ENCODE data around the gene CDHR2.

CDHR2 gene

GRCh38 chr5:176629317-176629852, 80.2 kb downstream of the CDHR2 start:
- no peak overlapping the region for H3K27ac ChIP-seq (ENCODE audit: low read depth, low read length)
- peaks cover 5% of the 10 kb centered on the region for H3K4me1 ChIP-seq (ENCODE audit: control insufficient read depth, low read depth, low read length)
- peak overlapping the region; percentile 68 for H3K9ac ChIP-seq (ENCODE audit: low read length)
- peak overlapping the region; percentile 42 for H3K56ac ChIP-seq (ENCODE audit: low read length)
- H3K23ac ChIP-seq (ENCODE audit: low read length), result no peak overlapping the region
- DNase-seq, result no peak
- peaks cover 8% of the 10 kb centered on the region for H3K27me3 ChIP-seq (ENCODE audit: insufficient read depth, low read length, poor library complexity)
- no peak overlapping the region for H3K4me3 ChIP-seq (ENCODE audit: low read length)
- H2BK120ac ChIP-seq (ENCODE audit: low read depth, low read length), result no peak overlapping the region
- peak overlapping the region; percentile 100 for H3K4me2 ChIP-seq (ENCODE audit: low read length)
- no peak overlapping the region for H2BK15ac ChIP-seq (replicated peaks; ENCODE audit: low read depth)
- no peak overlapping the region for H3K4ac ChIP-seq (ENCODE audit: low read depth, low read length)
- H3K79me2 ChIP-seq (ENCODE audit: control insufficient read depth, insufficient read depth, low read length), result no peaks in the 10 kb centered on the region
- H3K36me3 ChIP-seq (ENCODE audit: control insufficient read depth, insufficient read depth, low read length), result no peaks in the 10 kb centered on the region
- no peak overlapping the region for H4K8ac ChIP-seq (ENCODE audit: low read depth, low read length)
- H4K5ac ChIP-seq (ENCODE audit: low read length), result no peak overlapping the region
- H2BK5ac ChIP-seq (ENCODE audit: low read length), result no peak overlapping the region
- no peak overlapping the region for H2AK5ac ChIP-seq (ENCODE audit: low read length)
- H3K18ac ChIP-seq (ENCODE audit: low read length), result no peak overlapping the region
- no peaks in the 10 kb centered on the region for H3K79me1 ChIP-seq (ENCODE audit: low read length)
- WGBS (ENCODE audit: extremely low coverage, insufficient coverage, low lambda C conversion rate), result no CpG with 5 or more reads among the region's 34 CpGs

GRCh38 chr5:176629853-176630680, 80.9 kb downstream of the CDHR2 start, which contains the start of the genes EIF4E1B and SNCB:
TSS of gene EIF4E1B (plus strand) at chr5:176630675. CDS start at chr5:176642788, 12,113 bp downstream.
TSS of gene SNCB (minus strand) at chr5:176630534. CDS start at chr5:176629654, 880 bp downstream.
- Histone ChIP-seq H3K27me3 (ENCODE audit: insufficient read depth, low read length, poor library complexity) (peaks cover 8% of the 10 kb centered on the region), H3K27ac (ENCODE audit: low read depth, low read length) (no peak within 1 kb of the TSS), H3K56ac (ENCODE audit: low read length) (peak within 1 kb of the TSS; percentile 78), H2BK5ac (ENCODE audit: low read length) (no peak within 1 kb of the TSS), H2BK120ac (ENCODE audit: low read depth, low read length) (no peak within 1 kb of the TSS), H3K9ac (ENCODE audit: low read length) (peak within 1 kb of the TSS; percentile 68), H3K23ac (ENCODE audit: low read length) (no peak within 1 kb of the TSS), H3K4me1 (ENCODE audit: control insufficient read depth, low read depth, low read length) (peaks cover 5% of the 10 kb centered on the region), H3K4ac (ENCODE audit: low read depth, low read length) (no peak within 1 kb of the TSS), H3K79me1 (ENCODE audit: low read length) (no peaks in the 10 kb centered on the region), H2BK15ac (replicated peaks; ENCODE audit: low read depth) (no peak within 1 kb of the TSS), H3K36me3 (ENCODE audit: control insufficient read depth, insufficient read depth, low read length) (no peaks in the 10 kb centered on the region), H3K4me2 (ENCODE audit: low read length) (peak within 1 kb of the TSS; percentile 100), H3K18ac (ENCODE audit: low read length) (no peak within 1 kb of the TSS), H2AK5ac (ENCODE audit: low read length) (no peak within 1 kb of the TSS), H4K5ac (ENCODE audit: low read length) (no peak within 1 kb of the TSS), H3K79me2 (ENCODE audit: control insufficient read depth, insufficient read depth, low read length) (no peaks in the 10 kb centered on the region), H3K4me3 (ENCODE audit: low read length) (peak within 1 kb of the TSS; percentile 69), H4K8ac (ENCODE audit: low read depth, low read length) (no peak within 1 kb of the TSS)
- peak; percentile 70 for DNase-seq
- no CpG with 5 or more reads among the region's 94 CpGs for WGBS (ENCODE audit: extremely low coverage, insufficient coverage, low lambda C conversion rate)

GRCh38 chr5:176630681-176631222, 81.6 kb downstream of the CDHR2 start:
- no peak overlapping the region for H3K23ac ChIP-seq (ENCODE audit: low read length)
- no peak overlapping the region for H2BK15ac ChIP-seq (replicated peaks; ENCODE audit: low read depth)
- no peak overlapping the region for H3K4me3 ChIP-seq (ENCODE audit: low read length)
- H2BK120ac ChIP-seq (ENCODE audit: low read depth, low read length), result no peak overlapping the region
- no peak overlapping the region for H3K27ac ChIP-seq (ENCODE audit: low read depth, low read length)
- peak overlapping the region; percentile 85 for H3K4me2 ChIP-seq (ENCODE audit: low read length)
- no CpG with 5 or more reads among the region's 20 CpGs for WGBS (ENCODE audit: extremely low coverage, insufficient coverage, low lambda C conversion rate)
- no peak overlapping the region for H4K5ac ChIP-seq (ENCODE audit: low read length)
- peaks cover 5% of the 10 kb centered on the region for H3K4me1 ChIP-seq (ENCODE audit: control insufficient read depth, low read depth, low read length)
- no peaks in the 10 kb centered on the region for H3K36me3 ChIP-seq (ENCODE audit: control insufficient read depth, insufficient read depth, low read length)
- no peaks in the 10 kb centered on the region for H3K79me1 ChIP-seq (ENCODE audit: low read length)
- peaks cover 8% of the 10 kb centered on the region for H3K27me3 ChIP-seq (ENCODE audit: insufficient read depth, low read length, poor library complexity)
- no peak overlapping the region for H3K18ac ChIP-seq (ENCODE audit: low read length)
- H2BK5ac ChIP-seq (ENCODE audit: low read length), result no peak overlapping the region
- no peak for DNase-seq
- no peak overlapping the region for H4K8ac ChIP-seq (ENCODE audit: low read depth, low read length)
- no peak overlapping the region for H2AK5ac ChIP-seq (ENCODE audit: low read length)
- no peak overlapping the region for H3K56ac ChIP-seq (ENCODE audit: low read length)
- H3K9ac ChIP-seq (ENCODE audit: low read length), result no peak overlapping the region
- no peak overlapping the region for H3K4ac ChIP-seq (ENCODE audit: low read depth, low read length)
- H3K79me2 ChIP-seq (ENCODE audit: control insufficient read depth, insufficient read depth, low read length), result no peaks in the 10 kb centered on the region

- no peak overlapping the region for H3K4me2 ChIP-seq (ENCODE audit: low read length)
- no peaks in the 10 kb centered on the region for H3K79me1 ChIP-seq (ENCODE audit: low read length)
- H3K27me3 ChIP-seq (ENCODE audit: insufficient read depth, low read length, poor library complexity), result peaks cover 8% of the 10 kb centered on the region
- WGBS (ENCODE audit: extremely low coverage, insufficient coverage, low lambda C conversion rate), result no CpG with 5 or more reads among the region's 7 CpGs
- H3K9ac ChIP-seq (ENCODE audit: low read length), result no peak overlapping the region
- H2BK15ac ChIP-seq (replicated peaks; ENCODE audit: low read depth), result no peak overlapping the region
- no peak overlapping the region for H3K18ac ChIP-seq (ENCODE audit: low read length)
- no peak overlapping the region for H2AK5ac ChIP-seq (ENCODE audit: low read length)
- no peak for DNase-seq
- H2BK5ac ChIP-seq (ENCODE audit: low read length), result no peak overlapping the region
- H2BK120ac ChIP-seq (ENCODE audit: low read depth, low read length), result no peak overlapping the region
- no peak overlapping the region for H4K8ac ChIP-seq (ENCODE audit: low read depth, low read length)
- no peak overlapping the region for H3K4ac ChIP-seq (ENCODE audit: low read depth, low read length)
- no peak overlapping the region for H4K5ac ChIP-seq (ENCODE audit: low read length)
- no peak overlapping the region for H3K23ac ChIP-seq (ENCODE audit: low read length)
- no peaks in the 10 kb centered on the region for H3K79me2 ChIP-seq (ENCODE audit: control insufficient read depth, insufficient read depth, low read length)
- no peak overlapping the region for H3K56ac ChIP-seq (ENCODE audit: low read length)
- no peaks in the 10 kb centered on the region for H3K36me3 ChIP-seq (ENCODE audit: control insufficient read depth, insufficient read depth, low read length)
- no peak overlapping the region for H3K4me3 ChIP-seq (ENCODE audit: low read length)
- H3K4me1 ChIP-seq (ENCODE audit: control insufficient read depth, low read depth, low read length), result peaks cover 5% of the 10 kb centered on the region
- H3K27ac ChIP-seq (ENCODE audit: low read depth, low read length), result no peak overlapping the region
Observed at GRCh38 chr5:176631383-176632200, 82.5 kb downstream of the CDHR2 start.

- Histone ChIP-seq H3K79me1 (ENCODE audit: low read length) (no peaks in the 10 kb centered on the region), H4K5ac (ENCODE audit: low read length) (no peak overlapping the region), H3K4me3 (ENCODE audit: low read length) (no peak overlapping the region), H2AK5ac (ENCODE audit: low read length) (no peak overlapping the region), H3K23ac (ENCODE audit: low read length) (no peak overlapping the region), H3K79me2 (ENCODE audit: control insufficient read depth, insufficient read depth, low read length) (no peaks in the 10 kb centered on the region), H3K4me2 (ENCODE audit: low read length) (no peak overlapping the region), H3K4me1 (ENCODE audit: control insufficient read depth, low read depth, low read length) (peaks cover 5% of the 10 kb centered on the region), H4K8ac (ENCODE audit: low read depth, low read length) (no peak overlapping the region), H3K36me3 (ENCODE audit: control insufficient read depth, insufficient read depth, low read length) (no peaks in the 10 kb centered on the region), H2BK5ac (ENCODE audit: low read length) (no peak overlapping the region), H3K4ac (ENCODE audit: low read depth, low read length) (no peak overlapping the region), H3K56ac (ENCODE audit: low read length) (no peak overlapping the region), H3K27ac (ENCODE audit: low read depth, low read length) (no peak overlapping the region), H3K27me3 (ENCODE audit: insufficient read depth, low read length, poor library complexity) (peaks cover 8% of the 10 kb centered on the region), H3K18ac (ENCODE audit: low read length) (no peak overlapping the region), H3K9ac (ENCODE audit: low read length) (no peak overlapping the region), H2BK15ac (replicated peaks; ENCODE audit: low read depth) (no peak overlapping the region), H2BK120ac (ENCODE audit: low read depth, low read length) (no peak overlapping the region)
- DNase-seq, result no peak
- no CpG with 5 or more reads among the region's 2 CpGs for WGBS (ENCODE audit: extremely low coverage, insufficient coverage, low lambda C conversion rate)
Observed at GRCh38 chr5:176632745-176633144, 83.6 kb downstream of the CDHR2 start.

Data from mesendoderm (in vitro differentiated cells).